GM23248 (cell line): ENCODE results near the gene KCNJ12.

Experiments
- EZH2 ChIP-seq: fragments of 200-600 bp; sonication (generic); IDR thresholded peaks from 2 replicates; pipeline ENCODE4 v1.6.1; 2018; ENCODE audit warnings: antibody characterized with exemption, mild to moderate bottlenecking; ENCODE audit not compliant: insufficient read depth, poor library complexity, severe bottlenecking
- EZH2phosphoT487 ChIP-seq: fragments of 200-600 bp; sonication (generic); IDR thresholded peaks from 2 replicates; pipeline ENCODE4 v1.6.1; 2018; ENCODE audit warnings: antibody characterized with exemption, moderate library complexity, mild to moderate bottlenecking, low read depth; ENCODE audit not compliant: insufficient read depth

GRCh38 chr17:21425736-21426135, 49.6 kb downstream of the KCNJ12 start:
- TF ChIP-seq EZH2 (no peak), EZH2phosphoT487 (no peak)
